ENCODE results near the gene TLR7. TPM values are rescaled to one million over a fixed set of nuclear protein-coding genes. Genes with fewer than 3 reads are reported as not detected.

TLR7 gene
- polyA plus RNA-seq, 1 donor (not counting 4 experiments of a cell fraction or from before 2014, with no cell fraction given), result not detected

DNA sequence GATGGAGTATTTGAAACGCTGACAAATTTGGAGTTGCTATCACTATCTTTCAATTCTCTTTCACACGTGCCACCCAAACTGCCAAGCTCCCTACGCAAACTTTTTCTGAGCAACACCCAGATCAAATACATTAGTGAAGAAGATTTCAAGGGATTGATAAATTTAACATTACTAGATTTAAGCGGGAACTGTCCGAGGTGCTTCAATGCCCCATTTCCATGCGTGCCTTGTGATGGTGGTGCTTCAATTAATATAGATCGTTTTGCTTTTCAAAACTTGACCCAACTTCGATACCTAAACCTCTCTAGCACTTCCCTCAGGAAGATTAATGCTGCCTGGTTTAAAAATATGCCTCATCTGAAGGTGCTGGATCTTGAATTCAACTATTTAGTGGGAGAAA, 52.7 kb downstream of the TLR7 start:
- Histone ChIP-seq H3K9ac (ENCODE audit: control insufficient read depth, extremely low read depth, insufficient read depth, low read length) (no peak overlapping the region), H3K4me1 (ENCODE audit: control insufficient read depth, extremely low read depth, insufficient read depth, low read length) (no peaks in the 10 kb centered on the region), H3K27me3 (ENCODE audit: control insufficient read depth, extremely low read depth, insufficient read depth, low read length) (no peaks in the 10 kb centered on the region), H3K4me3 (ENCODE audit: control insufficient read depth in 2 of 3, extremely low read depth in 1 of 3, insufficient read depth in 2 of 3, low read depth in 1 of 3, low read length in 3 of 3) (no peak overlapping the region), H3K9me1 (ENCODE audit: control insufficient read depth, extremely low read depth, insufficient read depth, low read length) (no peaks in the 10 kb centered on the region), H2AFZ (ENCODE audit: control insufficient read depth, low read length) (no peak overlapping the region), H3K36me3 (ENCODE audit: control insufficient read depth in 2 of 2, extremely low read depth in 1 of 2, insufficient read depth in 2 of 2, low read length in 2 of 2) (no peaks in the 10 kb centered on the region), H4K20me1 (ENCODE audit: control insufficient read depth, extremely low read depth, insufficient read depth, low read length) (no peaks in the 10 kb centered on the region), H3K9me3 (ENCODE audit: control insufficient read depth, low read depth, low read length) (no peaks in the 10 kb centered on the region), H3K4me2 (ENCODE audit: control insufficient read depth, extremely low read depth, insufficient read depth, low read depth, low read length) (no peak overlapping the region), H3K27ac (ENCODE audit: control insufficient read depth, insufficient read depth, low read length) (no peak overlapping the region), H3K79me2 (ENCODE audit: control insufficient read depth, insufficient read depth, low read length) (no peaks in the 10 kb centered on the region)
- dilution Hi-C loops (cut with MboI; ENCODE audit: extremely low pct_ligation_motif_present, low sequenced_read_pairs), result no loop called here
- FAIRE-seq (no peak), DNase-seq (ENCODE audit: low read depth, low spot score) (no peak)
- TF ChIP-seq EZH2 (IDR thresholded peaks at IDR 0.05; ENCODE audit: low read length), result no peak
- TF ChIP-seq, protein P1, sequence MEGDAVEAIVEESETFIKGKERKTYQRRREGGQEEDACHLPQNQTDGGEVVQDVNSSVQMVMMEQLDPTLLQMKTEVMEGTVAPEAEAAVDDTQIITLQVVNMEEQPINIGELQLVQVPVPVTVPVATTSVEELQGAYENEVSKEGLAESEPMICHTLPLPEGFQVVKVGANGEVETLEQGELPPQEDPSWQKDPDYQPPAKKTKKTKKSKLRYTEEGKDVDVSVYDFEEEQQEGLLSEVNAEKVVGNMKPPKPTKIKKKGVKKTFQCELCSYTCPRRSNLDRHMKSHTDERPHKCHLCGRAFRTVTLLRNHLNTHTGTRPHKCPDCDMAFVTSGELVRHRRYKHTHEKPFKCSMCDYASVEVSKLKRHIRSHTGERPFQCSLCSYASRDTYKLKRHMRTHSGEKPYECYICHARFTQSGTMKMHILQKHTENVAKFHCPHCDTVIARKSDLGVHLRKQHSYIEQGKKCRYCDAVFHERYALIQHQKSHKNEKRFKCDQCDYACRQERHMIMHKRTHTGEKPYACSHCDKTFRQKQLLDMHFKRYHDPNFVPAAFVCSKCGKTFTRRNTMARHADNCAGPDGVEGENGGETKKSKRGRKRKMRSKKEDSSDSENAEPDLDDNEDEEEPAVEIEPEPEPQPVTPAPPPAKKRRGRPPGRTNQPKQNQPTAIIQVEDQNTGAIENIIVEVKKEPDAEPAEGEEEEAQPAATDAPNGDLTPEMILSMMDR (optimal IDR thresholded peaks at IDR 0.05 in 1 of 3, IDR thresholded peaks at IDR 0.05 in 1 of 3, conservative IDR thresholded peaks at IDR 0.05 in 1 of 3; ENCODE audit: extremely low read depth in 1 of 3, insufficient read depth in 2 of 3, low read length in 3 of 3), result no peak

DNA sequence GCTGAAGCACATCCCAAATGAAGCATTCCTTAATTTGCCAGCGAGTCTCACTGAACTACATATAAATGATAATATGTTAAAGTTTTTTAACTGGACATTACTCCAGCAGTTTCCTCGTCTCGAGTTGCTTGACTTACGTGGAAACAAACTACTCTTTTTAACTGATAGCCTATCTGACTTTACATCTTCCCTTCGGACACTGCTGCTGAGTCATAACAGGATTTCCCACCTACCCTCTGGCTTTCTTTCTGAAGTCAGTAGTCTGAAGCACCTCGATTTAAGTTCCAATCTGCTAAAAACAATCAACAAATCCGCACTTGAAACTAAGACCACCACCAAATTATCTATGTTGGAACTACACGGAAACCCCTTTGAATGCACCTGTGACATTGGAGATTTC, 54.1 kb downstream of the TLR7 start:
- Histone ChIP-seq H2AFZ (ENCODE audit: control insufficient read depth, low read length) (no peak overlapping the region), H3K27ac (ENCODE audit: control insufficient read depth, insufficient read depth, low read length) (no peak overlapping the region), H4K20me1 (ENCODE audit: control insufficient read depth, extremely low read depth, insufficient read depth, low read length) (no peaks in the 10 kb centered on the region), H3K4me2 (ENCODE audit: control insufficient read depth, extremely low read depth, insufficient read depth, low read depth, low read length) (no peak overlapping the region), H3K4me3 (ENCODE audit: control insufficient read depth in 2 of 3, extremely low read depth in 1 of 3, insufficient read depth in 2 of 3, low read depth in 1 of 3, low read length in 3 of 3) (no peak overlapping the region), H3K27me3 (ENCODE audit: control insufficient read depth, extremely low read depth, insufficient read depth, low read length) (no peaks in the 10 kb centered on the region), H3K79me2 (ENCODE audit: control insufficient read depth, insufficient read depth, low read length) (no peaks in the 10 kb centered on the region), H3K9me3 (ENCODE audit: control insufficient read depth, low read depth, low read length) (no peaks in the 10 kb centered on the region), H3K9me1 (ENCODE audit: control insufficient read depth, extremely low read depth, insufficient read depth, low read length) (no peaks in the 10 kb centered on the region), H3K9ac (ENCODE audit: control insufficient read depth, extremely low read depth, insufficient read depth, low read length) (no peak overlapping the region), H3K4me1 (ENCODE audit: control insufficient read depth, extremely low read depth, insufficient read depth, low read length) (no peaks in the 10 kb centered on the region), H3K36me3 (ENCODE audit: control insufficient read depth in 2 of 2, extremely low read depth in 1 of 2, insufficient read depth in 2 of 2, low read length in 2 of 2) (no peaks in the 10 kb centered on the region)
- no peak for FAIRE-seq
- no peak for TF ChIP-seq EZH2 (IDR thresholded peaks at IDR 0.05; ENCODE audit: low read length)
- TF ChIP-seq, protein P1 (optimal IDR thresholded peaks at IDR 0.05 in 1 of 3, IDR thresholded peaks at IDR 0.05 in 1 of 3, conservative IDR thresholded peaks at IDR 0.05 in 1 of 3; ENCODE audit: extremely low read depth in 1 of 3, insufficient read depth in 2 of 3, low read length in 3 of 3), result no peak
- dilution Hi-C loops (cut with MboI; ENCODE audit: extremely low pct_ligation_motif_present, low sequenced_read_pairs), result no loop called here
- no peak for DNase-seq (ENCODE audit: low read depth, low spot score)
